Hematopoietic multipotent progenitor cell treated with erythropoietin and hydrocortisone succinate and interleukin-3 and kit ligand, for 6 days (in vitro differentiated cells): ENCODE results near the gene ELMOD3.
"Not testable (repeated sequence)": the region's sequence is repeated elsewhere in the genome, so short reads cannot be mapped to it uniquely, and the experiment has no call there.

Source experiments
- DNase-seq: peaks from one replicate; pipeline ENCODE4 v3.0.0-alpha.2; 2015

The ELMOD3 gene

DNA sequence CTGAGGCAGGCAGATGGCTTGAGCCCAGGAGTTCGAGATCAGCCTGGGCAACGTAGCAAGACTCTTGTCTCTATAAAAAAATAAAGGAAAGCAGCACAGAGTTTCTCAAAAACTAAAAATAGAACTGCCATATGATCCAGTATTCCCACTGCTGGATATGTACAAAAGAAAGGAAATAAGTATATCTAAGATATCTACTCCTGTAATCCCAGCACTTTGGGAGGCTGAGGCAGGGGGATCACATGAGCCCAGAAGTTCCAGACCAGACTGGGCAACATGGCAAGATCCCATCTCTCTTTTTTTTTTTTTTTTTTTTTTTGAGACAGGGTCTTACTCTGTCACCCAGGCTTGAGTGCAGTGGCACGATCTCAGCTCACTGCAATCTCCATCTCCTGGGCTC, 24.9 kb upstream of the ELMOD3 start:
- DNase-seq, result not testable (repeated sequence)

DNA sequence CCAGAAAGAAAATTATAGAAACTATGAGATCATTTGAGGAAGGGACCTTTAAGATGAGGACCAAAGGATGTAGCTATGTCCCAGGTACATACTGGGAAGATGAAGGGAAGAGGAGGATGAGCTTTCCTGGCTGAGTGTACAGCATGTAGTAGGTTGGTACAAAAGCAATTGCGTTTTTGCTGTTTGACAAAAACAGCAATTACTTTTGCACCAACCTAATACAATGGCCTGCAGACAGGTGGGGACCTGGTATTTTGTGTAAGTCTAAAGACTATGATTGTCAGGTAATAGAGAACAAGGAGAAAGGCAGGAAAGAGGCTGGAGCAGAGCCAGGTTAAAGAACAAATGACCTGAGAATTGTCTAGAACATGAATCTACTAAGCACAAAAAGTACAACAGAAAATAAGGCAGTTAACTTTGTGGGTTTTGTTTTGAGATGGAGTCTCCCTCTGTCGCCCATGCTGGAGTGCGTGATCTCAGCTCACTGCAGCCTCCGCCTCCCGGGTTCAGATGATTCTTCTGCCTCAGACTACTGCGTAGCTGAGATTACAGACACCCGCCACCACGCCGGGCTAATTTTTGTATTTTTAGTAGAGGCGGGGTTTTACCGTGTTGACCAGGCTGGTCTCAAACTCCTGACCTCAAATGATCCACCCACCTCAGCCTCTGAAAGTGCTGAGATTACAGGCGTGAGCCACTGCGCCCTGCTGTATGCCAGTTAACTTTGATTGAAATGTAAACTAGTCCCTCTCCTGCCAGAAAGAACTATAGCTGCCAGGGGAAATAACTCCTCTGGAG, 23.5 kb upstream of the ELMOD3 start:
- no peak for DNase-seq

DNA sequence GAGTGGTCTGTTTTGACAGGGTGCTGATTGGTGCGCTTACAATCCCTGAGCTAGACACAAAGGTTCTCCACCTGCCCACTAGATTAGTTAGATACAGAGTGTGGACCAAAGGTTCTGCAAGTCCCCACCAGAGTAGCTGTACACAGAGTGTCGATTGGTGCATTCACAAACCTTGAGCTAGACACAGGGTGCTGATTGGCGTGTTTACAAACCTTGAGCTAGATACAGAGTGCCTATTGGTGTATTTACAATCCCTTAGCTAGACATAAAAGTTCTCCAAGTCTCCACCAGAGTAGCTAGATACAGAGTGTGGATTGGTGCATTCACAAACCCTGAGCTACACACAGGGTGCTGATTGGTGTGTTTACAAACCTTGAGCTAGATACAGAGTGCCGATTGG, 20.7 kb upstream of the ELMOD3 start:
- not testable (repeated sequence) for DNase-seq

- DNase-seq, result no peak
Measured at GRCh38 chr2:85334928-85335327, 19.6 kb upstream of the ELMOD3 start.

DNA sequence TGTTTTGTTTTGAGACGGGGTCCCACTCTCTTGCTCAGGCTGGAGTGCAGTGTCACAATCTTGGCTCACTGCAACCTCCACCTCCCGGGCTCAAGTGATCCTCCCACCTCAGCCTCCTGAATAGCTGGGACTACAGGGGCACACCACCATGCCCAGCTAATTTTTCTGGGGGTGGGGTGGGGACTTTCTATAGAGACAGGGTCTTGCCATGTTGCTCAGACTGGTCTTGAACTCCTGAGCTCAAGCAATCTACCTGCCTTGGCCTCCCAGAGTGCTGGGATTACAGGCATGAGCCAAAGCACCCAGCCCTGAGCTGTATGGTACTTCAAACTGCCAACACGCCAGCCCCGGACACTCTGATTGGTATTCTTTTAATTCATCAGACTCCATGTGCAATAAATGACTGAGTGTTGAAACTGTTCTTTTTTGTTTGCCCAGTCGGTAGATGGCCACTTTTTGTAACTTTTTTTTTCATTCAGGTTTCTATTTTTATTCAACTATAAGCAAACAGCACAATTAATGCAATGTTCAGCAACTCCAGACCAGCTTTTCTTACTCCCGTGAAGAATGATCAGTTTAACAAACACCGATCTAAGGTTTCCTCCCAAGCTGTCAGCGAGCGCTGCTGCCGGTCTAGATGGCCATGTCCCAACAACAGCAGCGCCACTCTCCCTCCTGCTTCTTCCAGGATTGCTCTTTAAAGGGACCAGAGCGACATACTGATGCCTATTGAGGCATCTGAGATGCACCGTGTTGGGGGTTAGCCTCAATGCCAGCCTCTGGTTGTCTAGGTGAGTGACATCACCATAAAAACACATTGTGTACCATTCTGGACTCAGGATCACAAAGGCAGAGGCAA, 14.3 kb upstream of the ELMOD3 start:
- DNase-seq, result no peak

- DNase-seq, result no peak
Measured at GRCh38 chr2:85341269-85342029, 13.1 kb upstream of the ELMOD3 start.

GRCh38 chr2:85342156-85342555, 12.4 kb upstream of the ELMOD3 start:
- DNase-seq, result no peak

GRCh38 chr2:85343207-85343895, 11.2 kb upstream of the ELMOD3 start:
- not testable (repeated sequence) for DNase-seq

DNA sequence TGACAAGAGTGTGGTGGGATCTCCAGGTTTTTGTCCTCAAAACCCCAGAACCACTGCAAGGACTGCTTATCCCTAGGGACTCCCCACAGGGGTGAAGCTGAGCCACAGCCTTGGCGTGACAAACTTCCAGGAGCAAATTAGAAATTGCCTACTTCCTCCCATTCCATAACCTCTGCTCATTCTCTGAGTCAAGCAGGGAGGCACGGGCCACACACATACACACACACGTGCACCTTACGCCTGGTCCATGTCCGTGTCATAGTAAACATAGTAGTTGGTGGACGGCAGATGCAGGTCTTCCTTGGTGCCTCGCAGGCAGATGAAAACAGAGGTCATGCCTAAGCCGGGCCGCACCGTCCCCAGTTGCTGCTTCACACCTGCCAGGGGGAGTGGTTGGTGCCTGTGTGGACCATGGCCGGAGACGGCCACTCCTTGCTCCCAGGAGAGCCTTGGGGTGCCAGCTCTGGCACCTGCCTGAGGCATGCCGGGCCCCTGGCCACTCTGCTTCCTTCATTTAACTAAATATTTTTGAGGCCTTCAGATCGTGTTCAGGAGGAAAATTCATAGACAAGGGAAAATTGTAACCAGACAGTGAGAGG, 10.1 kb upstream of the ELMOD3 start:
- DNase-seq, result no peak

DNA sequence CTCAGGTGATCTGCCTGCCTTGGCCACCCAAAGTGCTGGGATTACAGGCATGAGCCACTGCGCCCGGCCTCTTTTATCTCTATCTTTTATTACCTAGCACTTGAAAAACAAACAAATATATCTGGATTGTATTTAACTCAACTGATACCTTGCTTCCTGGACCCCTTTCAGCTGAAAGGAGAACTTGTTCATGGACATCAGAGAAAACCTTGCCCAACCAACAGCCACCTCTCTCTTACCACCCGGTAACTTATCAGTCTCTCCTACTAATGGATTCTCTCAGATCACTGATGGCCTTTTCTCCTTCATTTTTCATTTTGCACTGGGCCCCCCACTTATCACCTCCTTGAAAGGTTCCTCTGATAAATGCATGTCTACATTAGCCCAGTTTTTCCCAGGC, 7.0 kb upstream of the ELMOD3 start:
- no peak for DNase-seq

DNA sequence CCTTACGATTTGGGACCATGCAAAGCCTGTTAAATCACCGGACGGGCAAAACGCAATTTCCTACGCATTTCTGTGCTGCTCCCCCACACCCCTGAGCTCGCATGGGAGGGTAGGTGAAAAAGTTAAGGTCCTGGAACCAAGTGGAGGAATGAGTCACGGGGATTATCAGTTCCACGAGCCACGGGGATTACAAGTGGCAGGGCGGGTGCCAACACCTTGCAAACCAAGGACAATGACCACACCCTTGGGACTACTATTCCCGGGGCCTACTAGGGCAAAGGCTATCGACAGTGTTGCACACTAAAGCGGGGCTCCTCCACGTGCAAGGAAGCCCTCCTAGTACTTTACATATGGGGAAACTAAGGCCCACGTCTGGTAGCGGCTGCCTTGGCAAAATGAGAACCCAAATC, 688 bp upstream of the ELMOD3 start:
- peak; percentile 46 for DNase-seq

- DNase-seq, result peak; percentile 15
Measured at GRCh38 chr2:85355073-85355410, 473 bp downstream of the ELMOD3 start.

- peak; percentile 27 for DNase-seq
Measured at GRCh38 chr2:85355521-85355920, 952 bp downstream of the ELMOD3 start.

DNA sequence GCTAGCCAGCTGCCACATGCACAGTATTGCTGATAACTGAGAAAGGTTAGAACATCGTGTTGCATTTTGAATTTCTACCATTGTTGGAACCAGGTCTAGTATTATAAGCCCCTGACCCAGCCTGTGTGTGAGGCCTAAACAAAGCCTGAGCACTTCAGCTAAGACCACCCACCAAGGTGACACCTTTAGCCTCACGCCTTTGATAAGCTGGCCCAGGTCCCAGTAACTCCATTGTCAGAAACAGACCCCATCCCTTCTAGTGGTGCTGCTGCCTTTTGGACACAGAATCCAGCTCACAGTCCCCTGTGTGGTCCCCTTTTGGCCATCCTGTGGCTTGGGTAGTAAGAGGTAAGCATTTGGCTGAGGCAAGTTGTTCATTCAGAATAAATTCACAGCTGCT, 1.6 kb downstream of the ELMOD3 start:
- no peak for DNase-seq

DNA sequence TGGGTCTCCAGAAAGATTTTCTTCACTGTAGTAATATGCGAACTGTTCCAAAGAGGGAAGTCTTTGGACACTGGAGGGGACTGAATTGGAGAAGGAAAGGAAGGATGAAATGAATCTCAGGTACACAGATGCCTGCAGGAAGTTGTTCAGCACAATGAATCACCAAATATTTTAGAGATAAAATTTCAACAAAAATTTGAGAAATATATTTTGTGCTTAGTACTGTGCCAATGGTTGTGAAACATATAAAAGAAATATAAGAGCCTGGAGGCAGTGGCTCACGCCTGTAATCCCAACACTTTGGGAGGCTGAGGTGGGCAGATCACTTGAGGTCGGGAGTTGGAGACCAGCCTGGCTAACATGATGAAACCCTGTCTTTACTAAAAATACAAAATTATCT, 3.2 kb downstream of the ELMOD3 start:
- no peak for DNase-seq

GRCh38 chr2:85362653-85363387, 8.3 kb downstream of the ELMOD3 start:
- not testable (repeated sequence) for DNase-seq

DNA sequence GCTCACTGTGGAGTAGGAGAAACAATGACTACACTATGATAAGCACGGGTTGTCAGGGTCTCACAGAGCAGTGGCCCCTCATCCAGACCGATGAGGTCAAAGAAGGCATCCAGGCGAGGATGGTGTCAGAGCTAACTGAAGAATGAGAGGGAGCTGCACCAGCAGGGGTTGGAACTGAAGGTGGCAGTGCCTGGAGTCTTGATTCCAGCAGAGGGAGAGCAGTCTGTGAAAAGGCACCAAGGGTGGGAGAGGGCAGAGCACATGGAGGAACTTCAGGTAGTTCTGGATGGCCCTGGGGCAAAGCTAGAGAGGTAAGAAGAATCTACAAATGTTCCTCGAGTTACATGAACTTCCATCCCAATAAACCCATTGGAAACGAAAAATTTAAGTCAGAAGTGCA, 12.6 kb downstream of the ELMOD3 start:
- DNase-seq, result no peak

- DNase-seq, result no peak
Measured at GRCh38 chr2:85368921-85369320, 14.4 kb downstream of the ELMOD3 start.

DNA sequence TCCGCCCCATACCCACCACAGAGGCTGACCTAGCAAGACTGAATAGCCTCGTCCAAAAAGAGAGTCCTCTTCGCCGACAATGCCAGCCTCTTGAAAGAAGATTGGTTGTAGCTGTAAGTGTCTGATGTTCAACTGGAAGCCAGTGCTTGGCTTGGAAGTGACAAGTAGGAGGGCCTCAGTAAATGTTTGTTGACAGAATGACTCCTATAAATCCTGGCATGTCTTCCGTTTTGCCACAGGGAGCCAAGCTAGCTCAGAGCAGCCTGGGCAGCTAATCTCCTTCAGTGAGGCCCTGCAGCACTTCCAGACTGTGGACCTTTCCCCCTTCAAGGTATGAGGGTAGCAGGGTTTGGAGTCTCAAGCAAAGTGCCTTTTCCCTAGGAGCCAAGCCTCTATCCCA, 14.9 kb downstream of the ELMOD3 start:
- DNase-seq, result no peak

GRCh38 chr2:85371045-85371444, 16.5 kb downstream of the ELMOD3 start:
- no peak for DNase-seq

DNA sequence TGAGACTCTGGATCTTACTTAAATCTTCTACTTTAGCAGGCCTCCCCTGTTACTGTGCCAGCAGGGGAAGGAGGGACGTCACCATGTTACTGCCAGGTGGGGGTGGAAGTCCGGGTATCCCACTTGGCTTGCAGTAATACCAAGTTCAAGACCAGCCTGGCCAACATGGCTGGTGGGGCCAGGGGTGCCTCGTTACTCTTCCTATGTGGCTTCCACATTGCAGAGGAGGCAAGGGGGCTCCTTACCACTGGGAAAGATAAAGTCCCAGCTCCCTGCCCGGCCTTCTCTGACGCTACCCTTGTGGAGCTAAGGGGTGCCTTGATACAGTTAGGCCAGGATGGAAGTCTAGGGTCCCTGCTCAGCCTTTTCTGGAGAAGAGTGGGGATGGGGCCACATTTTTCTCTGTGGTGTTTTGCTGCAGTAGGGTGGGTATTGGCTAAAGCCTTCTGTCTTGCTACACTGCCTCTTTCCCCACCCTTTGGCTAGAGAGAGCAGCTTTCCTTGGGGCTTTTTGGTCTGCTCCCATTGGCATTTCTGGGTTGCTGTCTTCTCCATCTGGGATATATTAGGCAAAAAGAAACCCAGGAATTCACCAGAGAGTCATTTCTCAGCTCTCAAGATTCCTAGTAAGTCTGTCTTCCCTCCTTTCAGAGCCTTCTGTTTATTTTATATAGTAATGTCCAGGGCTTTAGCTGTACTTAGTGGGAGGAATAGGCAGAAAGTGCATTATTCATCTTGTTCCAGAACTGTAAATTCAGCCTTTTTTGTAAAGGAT, 21.9 kb downstream of the ELMOD3 start:
- DNase-seq, result no peak
